Measurements from ENCODE around the gene CARM1. TPM values are rescaled to one million over a fixed set of nuclear protein-coding genes. Genes with fewer than 3 reads are reported as not detected.
"Not testable (repeated sequence)": the region's sequence is repeated elsewhere in the genome, so short reads cannot be mapped to it uniquely, and the experiment has no call there.

Gene CARM1
- total and polyA plus RNA-seq, 2 experiments from 2014 or later: 43.3 to 118 TPM

DNA sequence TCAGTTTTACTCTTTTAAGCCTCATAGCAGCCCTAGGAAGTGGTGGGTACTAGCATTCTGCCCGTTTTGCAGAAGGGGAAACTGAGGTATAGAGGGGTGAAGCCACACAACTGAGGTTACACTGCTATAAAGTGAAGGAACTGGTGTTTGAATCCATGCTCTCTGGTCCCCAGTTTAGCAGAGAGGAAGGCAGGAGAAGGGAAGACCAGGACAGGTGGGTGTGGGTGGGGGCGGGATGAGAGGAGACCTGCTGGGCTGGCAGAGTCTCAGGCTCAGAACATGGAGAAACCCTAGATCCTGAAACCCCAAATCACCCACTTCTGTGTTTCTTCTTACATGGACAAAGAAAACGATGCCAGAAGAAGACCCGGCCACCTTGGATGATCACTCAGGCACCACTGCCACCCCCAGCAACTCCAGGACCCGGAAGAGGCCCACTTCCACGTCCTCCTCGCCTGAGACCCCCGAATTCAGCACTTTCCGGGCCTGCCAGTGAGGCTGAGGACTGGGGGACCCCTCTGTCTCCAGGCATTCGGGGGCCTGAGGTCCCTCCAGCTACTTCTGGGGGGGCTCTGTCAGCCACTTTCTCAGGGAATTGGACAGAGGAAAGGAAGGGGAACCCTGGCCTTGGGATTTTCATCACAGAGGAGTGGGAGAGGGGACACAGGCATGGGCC is 2.3 kb upstream of the CARM1 start (continued):
- TF ChIP-seq, protein P1, sequence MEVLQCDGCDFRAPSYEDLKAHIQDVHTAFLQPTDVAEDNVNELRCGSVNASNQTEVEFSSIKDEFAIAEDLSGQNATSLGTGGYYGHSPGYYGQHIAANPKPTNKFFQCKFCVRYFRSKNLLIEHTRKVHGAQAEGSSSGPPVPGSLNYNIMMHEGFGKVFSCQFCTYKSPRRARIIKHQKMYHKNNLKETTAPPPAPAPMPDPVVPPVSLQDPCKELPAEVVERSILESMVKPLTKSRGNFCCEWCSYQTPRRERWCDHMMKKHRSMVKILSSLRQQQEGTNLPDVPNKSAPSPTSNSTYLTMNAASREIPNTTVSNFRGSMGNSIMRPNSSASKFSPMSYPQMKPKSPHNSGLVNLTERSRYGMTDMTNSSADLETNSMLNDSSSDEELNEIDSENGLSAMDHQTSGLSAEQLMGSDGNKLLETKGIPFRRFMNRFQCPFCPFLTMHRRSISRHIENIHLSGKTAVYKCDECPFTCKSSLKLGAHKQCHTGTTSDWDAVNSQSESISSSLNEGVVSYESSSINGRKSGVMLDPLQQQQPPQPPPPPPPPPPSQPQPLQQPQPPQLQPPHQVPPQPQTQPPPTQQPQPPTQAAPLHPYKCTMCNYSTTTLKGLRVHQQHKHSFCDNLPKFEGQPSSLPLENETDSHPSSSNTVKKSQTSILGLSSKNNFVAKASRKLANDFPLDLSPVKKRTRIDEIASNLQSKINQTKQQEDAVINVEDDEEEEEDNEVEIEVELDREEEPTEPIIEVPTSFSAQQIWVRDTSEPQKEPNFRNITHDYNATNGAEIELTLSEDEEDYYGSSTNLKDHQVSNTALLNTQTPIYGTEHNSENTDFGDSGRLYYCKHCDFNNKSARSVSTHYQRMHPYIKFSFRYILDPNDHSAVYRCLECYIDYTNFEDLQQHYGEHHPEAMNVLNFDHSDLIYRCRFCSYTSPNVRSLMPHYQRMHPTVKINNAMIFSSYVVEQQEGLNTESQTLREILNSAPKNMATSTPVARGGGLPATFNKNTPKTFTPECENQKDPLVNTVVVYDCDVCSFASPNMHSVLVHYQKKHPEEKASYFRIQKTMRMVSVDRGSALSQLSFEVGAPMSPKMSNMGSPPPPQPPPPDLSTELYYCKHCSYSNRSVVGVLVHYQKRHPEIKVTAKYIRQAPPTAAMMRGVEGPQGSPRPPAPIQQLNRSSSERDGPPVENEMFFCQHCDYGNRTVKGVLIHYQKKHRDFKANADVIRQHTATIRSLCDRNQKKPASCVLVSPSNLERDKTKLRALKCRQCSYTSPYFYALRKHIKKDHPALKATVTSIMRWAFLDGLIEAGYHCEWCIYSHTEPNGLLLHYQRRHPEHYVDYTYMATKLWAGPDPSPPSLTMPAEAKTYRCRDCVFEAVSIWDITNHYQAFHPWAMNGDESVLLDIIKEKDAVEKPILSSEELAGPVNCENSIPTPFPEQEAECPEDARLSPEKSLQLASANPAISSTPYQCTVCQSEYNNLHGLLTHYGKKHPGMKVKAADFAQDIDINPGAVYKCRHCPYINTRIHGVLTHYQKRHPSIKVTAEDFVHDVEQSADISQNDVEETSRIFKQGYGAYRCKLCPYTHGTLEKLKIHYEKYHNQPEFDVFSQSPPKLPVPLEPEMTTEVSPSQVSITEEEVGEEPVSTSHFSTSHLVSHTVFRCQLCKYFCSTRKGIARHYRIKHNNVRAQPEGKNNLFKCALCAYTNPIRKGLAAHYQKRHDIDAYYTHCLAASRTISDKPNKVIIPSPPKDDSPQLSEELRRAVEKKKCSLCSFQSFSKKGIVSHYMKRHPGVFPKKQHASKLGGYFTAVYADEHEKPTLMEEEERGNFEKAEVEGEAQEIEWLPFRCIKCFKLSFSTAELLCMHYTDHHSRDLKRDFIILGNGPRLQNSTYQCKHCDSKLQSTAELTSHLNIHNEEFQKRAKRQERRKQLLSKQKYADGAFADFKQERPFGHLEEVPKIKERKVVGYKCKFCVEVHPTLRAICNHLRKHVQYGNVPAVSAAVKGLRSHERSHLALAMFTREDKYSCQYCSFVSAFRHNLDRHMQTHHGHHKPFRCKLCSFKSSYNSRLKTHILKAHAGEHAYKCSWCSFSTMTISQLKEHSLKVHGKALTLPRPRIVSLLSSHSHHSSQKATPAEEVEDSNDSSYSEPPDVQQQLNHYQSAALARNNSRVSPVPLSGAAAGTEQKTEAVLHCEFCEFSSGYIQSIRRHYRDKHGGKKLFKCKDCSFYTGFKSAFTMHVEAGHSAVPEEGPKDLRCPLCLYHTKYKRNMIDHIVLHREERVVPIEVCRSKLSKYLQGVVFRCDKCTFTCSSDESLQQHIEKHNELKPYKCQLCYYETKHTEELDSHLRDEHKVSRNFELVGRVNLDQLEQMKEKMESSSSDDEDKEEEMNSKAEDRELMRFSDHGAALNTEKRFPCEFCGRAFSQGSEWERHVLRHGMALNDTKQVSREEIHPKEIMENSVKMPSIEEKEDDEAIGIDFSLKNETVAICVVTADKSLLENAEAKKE (CRISPR knock-in tag; IDR thresholded peaks at IDR 0.05): no peak
- TF ChIP-seq POLR2AphosphoS5 (IDR thresholded peaks at IDR 0.05; ENCODE audit: low read depth): no peak
- TF ChIP-seq ZNF331 (CRISPR knock-in tag; IDR thresholded peaks at IDR 0.05; ENCODE audit: low read depth): no peak
- no peak for TF ChIP-seq EZH2phosphoT487 (IDR thresholded peaks at IDR 0.05; ENCODE audit: unreplicated experiment)
- TF ChIP-seq EZH2 (IDR thresholded peaks at IDR 0.05; ENCODE audit: low read depth, unreplicated experiment): no peak
- no peak for TF ChIP-seq CREB1 (CRISPR knock-in tag; IDR thresholded peaks at IDR 0.05; ENCODE audit: low read depth)

DNA sequence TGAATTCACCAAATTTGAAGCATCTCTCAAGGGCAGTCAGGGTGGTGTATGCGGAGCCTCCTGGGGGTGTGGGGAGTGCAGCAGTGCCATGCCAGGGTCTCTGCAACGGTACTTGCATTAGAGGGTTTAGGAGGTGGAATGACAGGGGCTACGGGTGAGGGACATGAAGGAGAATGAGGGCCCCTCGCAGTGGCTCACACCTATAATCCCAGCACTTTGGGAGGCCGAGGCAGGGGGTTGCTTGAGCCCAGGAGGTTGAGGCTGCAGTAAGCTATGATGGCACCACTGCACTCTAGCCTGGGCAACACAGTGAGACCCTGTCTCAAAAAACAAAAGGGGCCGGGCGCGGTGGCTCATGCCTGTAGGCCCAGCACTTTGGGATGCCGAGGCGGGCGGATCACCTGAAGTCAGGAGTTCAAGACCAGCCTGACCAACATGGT is 1.5 kb upstream of the CARM1 start:
- not testable (repeated sequence) for H4K20me1 ChIP-seq (replicated peaks; ENCODE audit: insufficient read depth); H3K36me3 ChIP-seq (ENCODE audit: insufficient read depth); H3K9me3 Mint-ChIP-seq; DNase-seq (ENCODE audit: low spot score); H2AFZ ChIP-seq; H3K27me3 ChIP-seq (ENCODE audit: insufficient read depth); H3K9me2 ChIP-seq (ENCODE audit: insufficient read depth); ATAC-seq; H3K36me3 Mint-ChIP-seq (ENCODE audit: low read depth)
- H3K27me3 Mint-ChIP-seq (ENCODE audit: insufficient read depth, low read depth, poor library complexity): peaks cover 16% of the 10 kb centered on the region
- Histone ChIP-seq H3K79me2 (replicated peaks; ENCODE audit: insufficient read depth) (peaks cover 32% of the 10 kb centered on the region), H3K4me3 (peak overlapping the region; percentile 75), H3K4me2 (peak overlapping the region; percentile 93), H3K4me1 (ENCODE audit: insufficient read depth) (peaks cover 21% of the 10 kb centered on the region), H3K27ac (ENCODE audit: low read depth) (peak overlapping the region; percentile 100), H3F3A (replicated peaks; ENCODE audit: low read depth) (peaks cover 19% of the 10 kb centered on the region; the same call in 1 of the 2 replicates)
- peak overlapping the region; percentile 72 for H3K4me3 Mint-ChIP-seq
- H3K4me1 Mint-ChIP-seq: peaks cover 19% of the 10 kb centered on the region
- peak overlapping the region; percentile 97 for H3K27ac Mint-ChIP-seq
